Measurements from ENCODE around the gene PLEKHH2.
"Not testable (repeated sequence)": the region's sequence is repeated elsewhere in the genome, so short reads cannot be mapped to it uniquely, and the experiment has no call there.

The PLEKHH2 gene

DNA sequence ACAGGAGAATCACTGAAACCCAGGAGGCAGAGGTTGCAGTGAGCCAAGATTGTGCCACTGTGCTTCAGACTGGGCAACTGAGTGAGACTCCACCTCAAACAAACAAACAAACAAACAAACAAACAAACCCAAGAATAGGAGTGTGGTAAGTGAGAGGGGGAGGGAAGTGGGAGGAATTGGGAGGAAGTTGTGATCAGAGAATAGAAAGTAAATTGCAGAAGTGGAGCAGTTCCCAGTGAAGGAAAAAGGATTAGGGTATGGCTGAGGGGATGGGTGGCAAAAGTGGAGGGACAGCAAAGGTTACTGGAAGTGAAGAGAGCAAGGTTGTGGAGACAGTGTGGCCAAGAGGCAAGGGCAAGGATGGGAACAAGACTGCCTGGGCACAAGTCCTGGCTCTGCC, 80.3 kb downstream of the PLEKHH2 start:
- TF ChIP-seq POLR2A (IDR thresholded peaks at IDR 0.05; ENCODE audit: low read depth, low read length) = no peak
- DNase-seq (ENCODE audit: insufficient read length, low spot score) = no peak
- FAIRE-seq = no peak

DNA sequence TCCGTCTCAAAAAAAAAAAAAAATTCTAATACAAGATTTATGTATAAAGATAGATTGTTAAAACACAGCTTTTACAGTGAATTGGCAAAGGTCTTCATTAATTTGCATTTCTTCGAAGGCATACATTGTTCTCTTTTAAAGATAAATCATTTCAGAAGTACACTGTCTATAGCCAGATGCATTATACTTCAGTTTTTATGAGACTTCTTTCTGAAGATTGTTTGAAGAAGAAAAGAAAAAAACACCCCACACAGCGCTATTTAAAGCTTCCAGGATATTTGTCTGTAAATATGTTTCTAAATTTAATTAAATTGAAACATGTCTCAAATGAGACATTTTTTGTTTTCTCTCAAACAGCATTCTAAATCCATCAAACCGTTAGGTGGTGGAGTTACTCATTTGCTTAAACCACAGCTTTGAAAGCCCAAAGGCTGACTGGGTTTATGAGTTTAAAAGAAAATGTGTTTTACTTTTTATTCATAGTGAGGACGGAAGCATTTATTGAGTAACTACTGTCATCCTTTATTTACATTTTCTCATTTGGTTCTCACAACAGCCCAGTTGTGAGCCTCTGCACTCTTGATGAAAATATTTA, 81.6 kb downstream of the PLEKHH2 start:
- DNase-seq (ENCODE audit: insufficient read length, low spot score) (no peak), FAIRE-seq (no peak)
- no peak for TF ChIP-seq POLR2A (IDR thresholded peaks at IDR 0.05; ENCODE audit: low read depth, low read length)

DNA sequence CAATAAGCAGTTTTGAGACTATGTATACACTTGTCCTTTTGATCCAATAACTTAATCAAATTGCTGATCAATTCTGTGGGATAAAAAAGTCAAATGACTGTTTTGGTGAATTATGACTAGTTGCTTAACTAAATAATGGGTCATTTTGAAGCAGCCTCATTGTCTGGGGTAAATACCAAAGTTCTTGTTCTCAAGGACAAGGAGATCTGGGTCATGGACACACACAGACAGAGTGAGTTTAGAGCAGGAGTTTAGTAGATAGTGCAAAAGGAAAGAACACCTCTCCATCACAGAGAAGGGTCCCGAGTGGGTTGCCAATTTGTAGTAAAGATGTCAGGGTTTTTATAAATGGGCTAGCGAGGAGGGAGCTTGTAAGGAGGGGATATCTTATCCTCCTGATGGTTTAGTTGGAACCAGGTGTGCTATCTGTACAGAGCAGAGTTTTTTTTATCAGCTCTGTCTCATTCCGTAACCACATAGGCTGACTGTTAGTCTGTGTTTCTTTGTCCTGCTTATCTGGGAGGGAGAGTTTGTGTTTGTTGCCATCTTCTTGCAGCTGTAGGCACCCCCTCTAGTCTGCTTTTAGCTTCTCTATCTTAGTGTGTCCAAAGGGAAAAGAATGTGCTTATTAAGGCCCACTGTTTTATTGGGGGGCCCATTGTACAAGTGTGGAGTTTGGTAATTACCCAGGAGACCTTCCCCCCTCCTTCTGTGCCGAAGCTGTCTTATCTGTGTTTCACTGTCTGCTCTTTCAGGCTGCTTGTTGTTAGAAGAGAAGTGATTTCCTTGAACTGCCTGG, 87.9 kb downstream of the PLEKHH2 start:
- no peak for FAIRE-seq

DNA sequence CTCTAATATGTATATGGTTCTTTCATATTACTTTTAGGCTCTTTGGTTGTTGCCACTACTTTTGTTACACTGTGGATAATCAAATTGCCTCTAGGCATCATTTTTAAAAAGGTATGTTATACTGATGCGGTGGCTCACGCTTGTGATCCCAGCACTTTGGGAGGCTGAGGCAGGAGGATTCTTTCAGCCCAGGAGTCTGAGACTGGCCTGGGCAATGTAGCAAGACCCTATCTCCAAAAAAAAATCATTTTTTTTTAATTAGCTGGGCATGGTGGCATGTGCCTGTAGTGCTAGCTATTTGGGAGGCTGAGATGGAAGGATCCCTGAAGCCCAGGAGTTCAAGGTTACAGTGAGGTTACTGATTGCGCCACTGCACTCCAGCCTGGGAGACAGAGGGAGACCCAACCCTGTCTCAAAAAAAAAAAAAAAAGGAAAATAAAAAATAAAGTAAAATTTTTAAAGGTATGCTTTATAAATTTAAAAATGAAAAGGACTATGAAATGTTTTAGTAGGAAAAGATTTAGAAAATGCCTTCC, 88.7 kb downstream of the PLEKHH2 start:
- no peak for FAIRE-seq
- DNase-seq (ENCODE audit: insufficient read length, low spot score) = no peak
- TF ChIP-seq POLR2A (IDR thresholded peaks at IDR 0.05; ENCODE audit: low read depth, low read length) = no peak

More for the DNA sequence above, 87.9 kb downstream of the PLEKHH2 start:
- no peak for DNase-seq (ENCODE audit: insufficient read length, low spot score)
- no peak for TF ChIP-seq POLR2A (IDR thresholded peaks at IDR 0.05; ENCODE audit: low read depth, low read length)

DNA sequence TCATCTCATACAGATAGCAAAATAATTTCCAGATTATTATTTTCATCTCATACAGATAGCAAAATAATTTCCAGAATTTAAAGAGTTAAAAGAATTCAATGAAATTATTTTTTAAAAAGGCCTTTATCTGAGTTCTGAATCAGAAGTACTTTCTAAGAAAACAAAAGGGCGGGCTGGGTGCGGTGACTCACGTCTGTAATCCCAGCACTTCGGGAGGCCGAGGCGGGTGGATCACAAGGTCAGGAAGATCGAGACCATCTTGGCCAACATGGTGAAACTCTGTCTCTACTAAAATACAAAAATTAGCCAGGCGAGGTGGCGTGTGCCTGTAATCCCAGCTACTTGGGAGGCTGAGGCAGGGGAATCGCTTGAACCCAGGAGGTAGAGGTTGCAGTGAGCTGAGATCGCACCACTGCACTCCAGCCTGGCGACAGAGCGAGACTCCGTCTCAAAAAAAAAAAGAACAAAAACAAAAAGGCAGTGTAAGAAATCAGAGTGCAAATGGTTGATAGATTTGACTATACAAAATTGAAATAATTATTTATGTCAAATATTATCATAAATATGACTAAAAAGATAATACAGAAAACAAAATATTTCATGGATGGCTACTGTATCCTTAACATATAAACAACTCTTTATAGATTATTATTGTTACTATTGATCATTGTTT, 90.0 kb downstream of the PLEKHH2 start:
- not testable (repeated sequence) for FAIRE-seq; DNase-seq (ENCODE audit: insufficient read length, low spot score)

DNA sequence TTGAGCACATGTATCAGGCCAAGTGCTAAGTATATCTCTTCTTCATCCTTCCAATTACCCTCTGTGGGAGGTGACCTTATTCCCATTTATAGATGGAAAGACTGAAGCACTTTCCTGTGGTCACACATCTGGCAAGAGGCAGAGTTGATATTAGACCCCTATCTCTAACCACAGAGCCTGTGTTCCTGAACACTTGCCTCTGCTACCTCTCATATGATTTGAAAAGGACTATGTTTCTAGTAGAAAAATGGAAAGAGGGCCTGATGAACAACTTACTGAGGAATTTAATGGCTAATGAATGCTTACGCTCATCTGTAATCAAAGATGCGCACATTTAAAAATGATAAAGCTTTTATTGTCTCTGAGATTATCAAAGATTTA, 90.6 kb downstream of the PLEKHH2 start:
- no peak for TF ChIP-seq POLR2A (IDR thresholded peaks at IDR 0.05; ENCODE audit: low read depth, low read length)
- no peak for DNase-seq (ENCODE audit: insufficient read length, low spot score)
- no peak for FAIRE-seq

DNA sequence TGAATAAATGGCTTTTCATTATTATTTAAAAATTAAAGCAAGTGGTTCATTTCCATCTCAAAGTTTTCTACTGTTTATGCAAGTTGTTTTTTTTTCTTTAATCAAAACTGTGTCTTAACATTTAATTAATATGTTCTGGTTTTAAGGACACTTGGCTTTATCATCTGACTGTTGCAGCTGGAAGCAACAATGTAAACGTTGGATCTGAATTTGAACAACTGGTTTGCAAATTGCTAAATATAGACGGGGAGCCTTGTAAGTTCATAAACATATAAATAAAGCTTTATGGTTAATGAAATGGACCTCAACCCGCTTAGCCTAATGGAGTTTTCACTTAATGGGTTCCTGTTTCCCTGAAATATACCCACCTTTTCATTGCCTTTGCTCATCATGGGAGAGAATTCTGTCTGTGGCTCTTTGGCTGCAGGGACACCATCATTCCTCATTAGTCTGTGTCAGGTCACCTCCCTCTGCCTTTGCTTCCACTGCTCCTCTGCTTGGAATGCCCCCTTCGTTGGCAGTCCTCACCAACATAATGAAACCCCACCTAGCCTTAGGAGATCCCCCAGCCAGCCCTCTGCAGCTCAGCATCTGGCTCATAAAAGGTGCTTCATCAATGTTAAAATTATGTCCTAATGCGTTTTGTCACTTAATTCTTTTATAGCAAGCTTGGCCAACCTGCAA, 92.6 kb downstream of the PLEKHH2 start:
- FAIRE-seq (no peak), DNase-seq (ENCODE audit: insufficient read length, low spot score) (no peak)
- no peak for TF ChIP-seq POLR2A (IDR thresholded peaks at IDR 0.05; ENCODE audit: low read depth, low read length)

DNA sequence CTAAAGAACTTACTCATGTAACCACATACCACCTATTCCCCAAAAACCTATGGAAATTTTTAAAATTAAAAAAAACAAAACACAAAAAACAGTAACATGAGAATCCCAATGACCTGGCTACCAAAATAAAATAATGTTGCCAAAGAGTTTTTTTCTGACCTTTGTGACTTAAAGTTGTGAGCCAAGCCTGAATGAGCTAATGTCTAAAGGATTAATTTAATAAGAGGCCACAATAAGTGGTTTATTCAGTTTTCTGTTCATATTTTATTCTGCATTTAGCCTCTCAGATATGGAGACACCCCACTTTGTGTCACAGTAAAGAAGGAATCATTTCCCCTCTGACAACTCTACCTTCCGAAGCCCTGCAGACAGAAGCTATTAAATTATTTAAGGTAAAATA, 94.2 kb downstream of the PLEKHH2 start:
- DNase-seq (ENCODE audit: insufficient read length, low spot score) (no peak), FAIRE-seq (no peak)
- no peak for TF ChIP-seq POLR2A (IDR thresholded peaks at IDR 0.05; ENCODE audit: low read depth, low read length)

DNA sequence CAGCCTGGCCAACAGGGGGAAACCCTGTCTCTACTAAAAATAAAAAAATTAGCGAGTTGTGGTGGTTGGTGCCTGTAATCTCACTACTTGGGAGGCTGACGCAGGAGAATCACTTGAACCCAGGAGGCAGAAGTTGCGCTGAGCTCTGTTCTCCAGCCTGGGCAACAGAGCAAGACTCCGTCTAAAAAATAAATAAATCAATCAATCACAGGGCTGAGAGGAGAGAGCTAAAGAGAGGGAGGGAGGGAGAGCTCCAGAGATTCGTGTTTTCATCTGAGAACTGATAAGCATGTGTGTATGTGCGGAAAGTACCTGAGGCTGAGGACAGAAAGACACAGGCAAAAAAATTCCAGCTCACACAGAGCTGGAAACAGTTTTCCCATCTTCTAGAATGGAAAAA, 99.6 kb downstream of the PLEKHH2 start:
- no peak for TF ChIP-seq POLR2A (IDR thresholded peaks at IDR 0.05; ENCODE audit: low read depth, low read length)
- DNase-seq (ENCODE audit: insufficient read length, low spot score) (no peak), FAIRE-seq (no peak)

DNA sequence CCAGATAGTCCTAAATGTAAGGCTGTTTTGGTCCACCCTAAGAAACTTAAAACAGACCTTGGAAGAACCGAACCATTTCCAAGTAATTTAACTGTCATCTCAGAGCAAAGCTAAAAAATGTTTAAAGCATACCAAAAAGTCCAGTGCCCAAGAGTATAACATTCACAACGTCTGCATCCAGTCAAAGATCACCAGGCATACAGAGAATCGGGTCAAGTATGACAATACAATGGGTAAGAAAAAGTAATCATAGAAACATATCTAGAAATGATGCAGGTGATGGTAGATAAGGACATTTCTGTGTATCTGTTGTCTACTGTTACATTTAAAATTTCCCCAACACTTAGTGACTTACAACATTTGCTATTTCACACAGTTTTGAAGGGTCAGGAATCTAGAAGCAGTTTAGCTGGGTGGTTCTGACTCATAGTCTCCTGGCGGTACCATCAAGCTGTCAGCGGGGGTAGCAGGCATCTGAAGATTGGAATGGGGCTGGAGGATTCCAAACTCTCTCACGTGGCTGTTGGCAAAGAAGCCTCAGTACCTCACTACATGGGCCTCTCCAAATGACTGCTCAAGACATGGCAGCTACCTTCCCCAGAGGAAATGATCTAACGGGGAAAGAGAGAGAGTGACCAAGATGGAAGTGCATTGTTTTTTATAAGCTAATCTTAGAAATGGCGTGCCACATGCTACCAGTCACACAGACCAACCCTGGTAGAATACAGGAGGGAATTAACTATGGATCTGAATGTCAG, 100.2 kb downstream of the PLEKHH2 start:
- FAIRE-seq (peak; percentile 94), DNase-seq (ENCODE audit: insufficient read length, low spot score) (peak; percentile 38)
- TF ChIP-seq POLR2A (IDR thresholded peaks at IDR 0.05; ENCODE audit: low read depth, low read length) = no peak

DNA sequence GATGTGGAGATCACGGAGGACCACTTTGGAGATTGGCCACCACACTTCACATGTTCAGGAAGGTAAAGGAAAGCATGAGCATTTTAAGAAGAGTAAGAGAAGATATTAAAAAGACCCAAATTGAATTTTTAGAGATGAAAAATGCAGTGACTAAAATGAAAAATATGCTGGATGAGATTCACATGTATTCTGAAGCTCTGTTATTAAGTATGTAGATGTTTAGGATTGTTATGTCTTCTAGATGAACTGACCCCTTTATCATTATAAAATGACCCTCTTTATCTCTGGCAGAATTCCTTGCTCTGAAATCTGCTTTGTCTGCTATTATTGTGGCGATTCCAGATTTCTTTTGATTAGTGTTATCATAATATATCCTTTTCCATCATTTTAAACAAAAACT, 100.8 kb downstream of the PLEKHH2 start:
- no peak for FAIRE-seq
- no peak for DNase-seq (ENCODE audit: insufficient read length, low spot score)
- no peak for TF ChIP-seq POLR2A (IDR thresholded peaks at IDR 0.05; ENCODE audit: low read depth, low read length)

DNA sequence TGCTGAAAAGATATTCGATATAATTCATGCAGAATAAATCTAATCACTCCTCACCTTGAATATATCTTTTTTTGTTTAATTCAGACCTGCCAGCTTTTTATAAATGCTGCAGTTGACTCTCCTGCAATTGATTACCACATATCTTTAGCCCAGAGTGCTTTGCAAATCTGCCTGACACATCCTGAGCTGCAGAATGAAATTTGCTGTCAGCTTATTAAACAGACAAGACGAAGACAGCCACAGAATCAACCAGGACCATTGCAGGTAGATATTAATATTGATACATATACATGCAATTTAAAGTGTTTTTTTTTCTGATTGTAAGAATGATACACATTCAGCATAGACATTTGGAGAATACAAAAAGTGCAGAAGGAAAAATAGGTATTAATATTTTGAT, 101.2 kb downstream of the PLEKHH2 start:
- DNase-seq (ENCODE audit: insufficient read length, low spot score) = no peak
- no peak for FAIRE-seq
- no peak for TF ChIP-seq POLR2A (IDR thresholded peaks at IDR 0.05; ENCODE audit: low read depth, low read length)

DNA sequence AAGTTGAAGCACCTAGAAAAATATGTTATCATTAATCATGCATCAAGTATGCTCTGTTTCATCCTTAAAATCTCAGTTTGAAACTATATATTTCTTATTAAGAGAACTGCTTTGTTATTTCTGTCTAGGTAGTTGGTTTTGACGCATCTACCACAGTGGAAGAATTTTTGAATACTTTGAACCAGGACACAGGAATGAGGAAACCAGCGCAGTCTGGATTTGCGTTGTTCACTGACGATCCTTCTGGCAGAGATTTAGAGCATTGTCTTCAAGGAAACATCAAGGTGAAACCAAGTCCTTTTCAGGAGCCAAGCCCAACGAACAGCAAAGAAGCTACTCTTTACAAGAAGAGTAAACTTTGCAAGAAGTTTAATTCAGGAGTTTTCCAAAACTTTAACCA, 106.6 kb downstream of the PLEKHH2 start:
- no peak for TF ChIP-seq POLR2A (IDR thresholded peaks at IDR 0.05; ENCODE audit: low read depth, low read length)
- DNase-seq (ENCODE audit: insufficient read length, low spot score) (no peak), FAIRE-seq (no peak)

Measured in H54 (cell line).